HEK293 (cell line): Measurements from ENCODE around the gene SLC39A7.
A peak's percentile ranks its signal among the peaks of the same experiment; 100 is the strongest.

Experiments used
- CTCF ChIA-PET: fragments of 350-600 bp; formaldehyde crosslinking; extraction: SDS; loops from one replicate; lab custom pipeline; 2021; ENCODE audit warnings: antibody characterized with exemption; lab: Yijun Ruan, JAX
- POLR2A ChIA-PET: fragments of 300-600 bp; formaldehyde crosslinking; extraction: SDS; loops from one replicate; lab custom pipeline; 2020; ENCODE audit warnings: antibody characterized with exemption, inconsistent platforms; lab: Yijun Ruan, JAX
- H3K27ac ChIP-seq: fragments of 200-500 bp; sonication (Bioruptor generic); 2 replicates; pipeline ENCODE4 v1.5.1; 2014; ENCODE audit warnings: low read depth, low read length, control low read depth, inconsistent platforms; ENCODE audit errors: extremely low read depth
- H3K36me3 ChIP-seq, 2 experiments: fragments of 200-500 bp in 1 of 2; sonication (Bioruptor generic) in 1 of 2; 1 replicate in 1 of 2; 2 replicates in 1 of 2; pipeline ENCODE4 v1.5.1; 2014 to 2017; ENCODE audit warnings: inconsistent platforms in 2 of 2, low read length in 2 of 2; ENCODE audit not compliant: control insufficient read depth in 2 of 2, insufficient read depth in 1 of 2
- H3K4me1 ChIP-seq: fragments of 200-500 bp; sonication (Bioruptor generic); 2 replicates; pipeline ENCODE4 v1.5.1; 2014; ENCODE audit warnings: mild to moderate bottlenecking, low read length, inconsistent platforms; ENCODE audit not compliant: control insufficient read depth, insufficient read depth
- H3K4me3 ChIP-seq: 2 replicates; pipeline ENCODE4 v1.5.1; 2011; ENCODE audit warnings: low read depth, mild to moderate bottlenecking, control low read depth, low read length, moderate library complexity
- H3K9me3 ChIP-seq: fragments of 200-500 bp; sonication (Bioruptor generic); 2 replicates; pipeline ENCODE4 v1.5.1; 2014; ENCODE audit warnings: low read depth, low read length, inconsistent platforms; ENCODE audit not compliant: control insufficient read depth, insufficient read depth
- FEZF1 ChIP-seq: fragments of 450-650 bp; formaldehyde crosslinking; IDR thresholded peaks from 2 replicates; pipeline ENCODE4 v1.5.1; 2016; ENCODE audit warnings: missing biosample characterization, missing genetic modification characterization
- GLIS2 ChIP-seq: fragments of 450-650 bp; formaldehyde crosslinking; IDR thresholded peaks from 2 replicates; pipeline ENCODE4 v1.5.1; 2016; ENCODE audit warnings: missing biosample characterization, missing genetic modification characterization
- IKZF3 ChIP-seq: fragments of 450-650 bp; IDR thresholded peaks from 2 replicates; pipeline ENCODE4 v1.5.0; 2018; ENCODE audit warnings: missing biosample characterization, mild to moderate bottlenecking, missing genetic modification characterization, moderate library complexity
- RBAK ChIP-seq: fragments of 450-650 bp; formaldehyde crosslinking; IDR thresholded peaks from 2 replicates; pipeline ENCODE4 v1.5.1; 2016; ENCODE audit warnings: missing biosample characterization, missing genetic modification characterization
- SP3 ChIP-seq: fragments of 450-650 bp; formaldehyde crosslinking; IDR thresholded peaks from 2 replicates; pipeline ENCODE4 v1.5.1; 2016; ENCODE audit warnings: missing biosample characterization, missing genetic modification characterization
- ZBTB1 ChIP-seq: fragments of 450-650 bp; formaldehyde crosslinking; IDR thresholded peaks from 2 replicates; pipeline ENCODE4 v1.5.1; 2016; ENCODE audit warnings: missing biosample characterization, missing genetic modification characterization
- ZBTB21 ChIP-seq: fragments of 450-650 bp; formaldehyde crosslinking; IDR thresholded peaks from 2 replicates; pipeline ENCODE4 v1.5.1; 2017; ENCODE audit warnings: missing biosample characterization, missing genetic modification characterization
- ZNF114 ChIP-seq: fragments of 450-650 bp; formaldehyde crosslinking; IDR thresholded peaks from 2 replicates; pipeline ENCODE4 v1.5.0; 2017; ENCODE audit warnings: missing biosample characterization, missing genetic modification characterization
- ZNF133 ChIP-seq: fragments of 450-650 bp; formaldehyde crosslinking; IDR thresholded peaks from 2 replicates; pipeline ENCODE4 v1.5.1; 2016; ENCODE audit warnings: missing biosample characterization, missing genetic modification characterization
- ZNF138 ChIP-seq: fragments of 450-650 bp; formaldehyde crosslinking; IDR thresholded peaks from 2 replicates; pipeline ENCODE4 v1.5.1; 2016; ENCODE audit warnings: missing biosample characterization, missing genetic modification characterization, borderline replicate concordance
- ZNF211 ChIP-seq: fragments of 450-650 bp; formaldehyde crosslinking; IDR thresholded peaks from 2 replicates; pipeline ENCODE4 v1.5.1; 2016; ENCODE audit warnings: low read depth, missing biosample characterization, missing genetic modification characterization
- ZNF221 ChIP-seq: fragments of 450-650 bp; formaldehyde crosslinking; IDR thresholded peaks from 2 replicates; pipeline ENCODE4 v1.5.1; 2017; ENCODE audit warnings: missing biosample characterization, missing genetic modification characterization, borderline replicate concordance
- ZNF24 ChIP-seq: fragments of 450-650 bp; formaldehyde crosslinking; IDR thresholded peaks from 2 replicates; pipeline ENCODE4 v1.5.1; 2016; ENCODE audit warnings: missing biosample characterization, missing genetic modification characterization
- ZNF391 ChIP-seq: fragments of 450-650 bp; formaldehyde crosslinking; IDR thresholded peaks from 2 replicates; pipeline ENCODE4 v1.5.1; 2016; ENCODE audit warnings: low read depth, missing biosample characterization, missing genetic modification characterization, borderline replicate concordance
- ZNF473 ChIP-seq: fragments of 450-650 bp; formaldehyde crosslinking; IDR thresholded peaks from 2 replicates; pipeline ENCODE4 v1.5.1; 2017; ENCODE audit warnings: missing biosample characterization, missing genetic modification characterization
- ZNF549 ChIP-seq: fragments of 450-650 bp; IDR thresholded peaks from 2 replicates; pipeline ENCODE4 v1.5.1; 2018; ENCODE audit warnings: missing biosample characterization, missing genetic modification characterization, mild to moderate bottlenecking, inconsistent platforms, moderate library complexity
- ZNF610 ChIP-seq: fragments of 450-650 bp; formaldehyde crosslinking; IDR thresholded peaks from 2 replicates; pipeline ENCODE4 v1.5.1; 2016; ENCODE audit warnings: missing biosample characterization, missing genetic modification characterization, borderline replicate concordance
- ZNF624 ChIP-seq: fragments of 450-650 bp; formaldehyde crosslinking; IDR thresholded peaks from 2 replicates; pipeline ENCODE4 v1.5.1; 2017; ENCODE audit warnings: missing biosample characterization, missing genetic modification characterization
- ZNF777 ChIP-seq: fragments of 450-650 bp; formaldehyde crosslinking; IDR thresholded peaks from 2 replicates; pipeline ENCODE4 v1.5.1; 2017; ENCODE audit warnings: missing biosample characterization, missing genetic modification characterization, borderline replicate concordance
- ZNF830 ChIP-seq: fragments of 450-650 bp; IDR thresholded peaks from 2 replicates; pipeline ENCODE4 v1.5.0; 2018; ENCODE audit warnings: missing biosample characterization, missing genetic modification characterization, low read depth, mild to moderate bottlenecking, moderate library complexity
- ZSCAN23 ChIP-seq: fragments of 450-650 bp; formaldehyde crosslinking; IDR thresholded peaks from 2 replicates; pipeline ENCODE4 v1.5.1; 2016; ENCODE audit warnings: missing biosample characterization, missing genetic modification characterization
- TF ChIP-seq, protein P1 (sequence below): fragments of 450-650 bp; formaldehyde crosslinking; IDR thresholded peaks from 2 replicates; pipeline ENCODE4 v1.5.1; 2016; ENCODE audit warnings: missing biosample characterization, missing genetic modification characterization
- TF ChIP-seq, protein P2 (sequence below): fragments of 450-650 bp; formaldehyde crosslinking; IDR thresholded peaks from 2 replicates; pipeline ENCODE4 v1.5.1; 2016; ENCODE audit warnings: missing biosample characterization, missing genetic modification characterization
- TF ChIP-seq, protein P3 (sequence below): fragments of 450-650 bp; formaldehyde crosslinking; IDR thresholded peaks from 2 replicates; pipeline ENCODE4 v1.5.1; 2016; ENCODE audit warnings: missing biosample characterization, missing genetic modification characterization
- TF ChIP-seq, protein P4 (sequence below): fragments of 450-650 bp; formaldehyde crosslinking; IDR thresholded peaks from 2 replicates; pipeline ENCODE4 v1.5.1; 2016; ENCODE audit warnings: missing biosample characterization, missing genetic modification characterization

Gene SLC39A7

DNA sequence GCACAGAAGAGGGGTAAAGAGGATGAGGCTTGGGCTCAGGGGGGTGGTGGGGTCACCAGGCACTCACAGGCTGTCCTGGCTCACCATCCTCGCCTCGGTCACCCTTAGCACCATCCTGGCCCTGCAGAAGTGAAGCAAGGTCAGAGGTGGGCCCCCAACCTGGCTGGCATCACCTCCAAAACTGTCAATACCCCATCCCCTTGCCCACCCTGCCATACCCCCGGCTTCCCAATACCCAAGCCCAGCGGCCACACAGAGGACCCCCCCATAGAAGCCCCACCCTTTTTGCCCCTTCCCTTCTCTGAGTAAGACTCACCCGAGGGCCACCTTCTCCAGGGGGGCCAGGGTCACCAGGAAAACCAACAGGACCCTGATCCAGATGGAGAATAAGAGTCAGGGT is 32.0 kb upstream of the SLC39A7 start:
- CTCF ChIA-PET, result no interaction called here
- POLR2A ChIA-PET, result no interaction called here
- no peaks in the 10 kb centered on the region for H3K9me3 ChIP-seq
- no peaks in the 10 kb centered on the region for H3K36me3 ChIP-seq
- H3K4me1 ChIP-seq, result no peaks in the 10 kb centered on the region
- no peak overlapping the region for H3K27ac ChIP-seq
- TF ChIP-seq, protein P1, sequence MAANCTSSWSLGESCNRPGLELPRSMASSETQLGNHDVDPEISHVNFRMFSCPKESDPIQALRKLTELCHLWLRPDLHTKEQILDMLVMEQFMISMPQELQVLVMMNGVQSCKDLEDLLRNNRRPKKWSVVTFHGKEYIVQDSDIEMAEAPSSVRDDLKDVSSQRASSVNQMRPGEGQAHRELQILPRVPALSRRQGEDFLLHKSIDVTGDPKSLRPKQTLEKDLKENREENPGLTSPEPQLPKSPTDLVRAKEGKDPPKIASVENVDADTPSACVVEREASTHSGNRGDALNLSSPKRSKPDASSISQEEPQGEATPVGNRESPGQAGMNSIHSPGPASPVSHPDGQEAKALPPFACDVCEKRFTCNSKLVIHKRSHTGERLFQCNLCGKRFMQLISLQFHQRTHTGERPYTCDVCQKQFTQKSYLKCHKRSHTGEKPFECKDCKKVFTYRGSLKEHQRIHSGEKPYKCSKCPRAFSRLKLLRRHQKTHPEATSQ (tag by site-specific recombination), result no peak
- 0 out of 2 replicates have a peak, but pooled peaks have one; percentile 9 for TF ChIP-seq GLIS2 (tag by site-specific recombination)
- H3K4me3 ChIP-seq, result no peak overlapping the region

DNA sequence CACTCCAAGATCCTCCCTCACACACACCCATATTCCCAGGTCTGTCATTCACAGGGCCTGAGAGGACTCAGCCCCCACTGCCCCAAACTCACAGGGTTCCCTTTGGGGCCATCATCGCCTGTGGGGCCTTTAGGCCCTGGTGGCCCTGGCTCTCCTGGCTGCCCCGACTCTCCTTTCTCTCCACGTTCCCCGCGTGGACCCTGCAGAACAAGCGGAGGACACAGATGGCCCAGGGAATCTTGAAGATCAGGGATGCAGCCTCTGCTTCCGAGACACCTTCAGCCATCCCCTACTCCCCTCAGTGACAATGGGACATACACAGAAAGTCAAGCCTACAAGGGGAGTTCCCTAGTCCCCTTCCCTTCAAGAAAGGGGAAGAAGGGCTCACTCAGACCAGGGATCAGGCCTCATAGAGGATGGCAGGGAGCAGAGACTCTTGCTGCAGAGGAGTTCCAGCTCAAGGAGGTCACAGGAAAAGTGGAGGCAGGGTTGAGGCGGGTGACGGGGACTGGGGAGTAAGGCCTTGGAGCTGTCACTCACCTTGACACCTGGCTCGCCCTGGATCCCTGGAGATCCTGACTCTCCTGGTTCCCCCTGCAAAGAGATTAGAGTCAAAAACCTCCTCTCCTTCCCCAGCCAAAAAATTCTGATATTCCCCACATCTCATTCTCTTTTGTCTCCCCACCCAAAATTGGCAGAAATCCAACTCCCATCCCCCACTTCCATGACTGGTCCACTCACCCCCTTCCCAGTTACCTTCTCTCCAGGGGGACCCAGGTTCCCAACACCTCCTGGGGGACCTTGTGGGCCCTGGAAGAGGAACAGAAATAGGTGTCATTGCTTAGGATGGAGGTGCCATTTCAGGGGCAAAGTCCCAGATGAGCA is 31.1 kb upstream of the SLC39A7 start:
- TF ChIP-seq ZNF24 (no peak), ZNF221 (tag by site-specific recombination) (no peak), ZNF114 (no peak), ZNF549 (tag by site-specific recombination) (no peak), ZNF624 (tag by site-specific recombination) (no peak), RBAK (tag by site-specific recombination) (no peak), ZNF777 (tag by site-specific recombination) (no peak), ZNF610 (no peak), FEZF1 (no peak), ZSCAN23 (no peak), ZNF830 (tag by site-specific recombination) (no peak), ZNF391 (tag by site-specific recombination) (no peak), ZNF138 (no peak)
- TF ChIP-seq, protein P2, sequence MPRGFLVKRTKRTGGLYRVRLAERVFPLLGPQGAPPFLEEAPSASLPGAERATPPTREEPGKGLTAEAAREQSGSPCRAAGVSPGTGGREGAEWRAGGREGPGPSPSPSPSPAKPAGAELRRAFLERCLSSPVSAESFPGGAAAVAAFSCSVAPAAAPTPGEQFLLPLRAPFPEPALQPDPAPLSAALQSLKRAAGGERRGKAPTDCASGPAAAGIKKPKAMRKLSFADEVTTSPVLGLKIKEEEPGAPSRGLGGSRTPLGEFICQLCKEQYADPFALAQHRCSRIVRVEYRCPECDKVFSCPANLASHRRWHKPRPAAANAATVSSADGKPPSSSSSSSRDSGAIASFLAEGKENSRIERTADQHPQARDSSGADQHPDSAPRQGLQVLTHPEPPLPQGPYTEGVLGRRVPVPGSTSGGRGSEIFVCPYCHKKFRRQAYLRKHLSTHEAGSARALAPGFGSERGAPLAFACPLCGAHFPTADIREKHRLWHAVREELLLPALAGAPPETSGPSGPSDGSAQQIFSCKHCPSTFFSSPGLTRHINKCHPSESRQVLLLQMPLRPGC (tag by site-specific recombination), result no peak
- TF ChIP-seq, all 188 proteins: peak for 0
- Histone ChIP-seq H3K27ac (no peak overlapping the region), H3K9me3 (no peaks in the 10 kb centered on the region), H3K36me3 (no peaks in the 10 kb centered on the region), H3K4me3 (no peak overlapping the region), H3K4me1 (no peaks in the 10 kb centered on the region)
- POLR2A ChIA-PET, result no interaction called here
- CTCF ChIA-PET, result no interaction called here

DNA sequence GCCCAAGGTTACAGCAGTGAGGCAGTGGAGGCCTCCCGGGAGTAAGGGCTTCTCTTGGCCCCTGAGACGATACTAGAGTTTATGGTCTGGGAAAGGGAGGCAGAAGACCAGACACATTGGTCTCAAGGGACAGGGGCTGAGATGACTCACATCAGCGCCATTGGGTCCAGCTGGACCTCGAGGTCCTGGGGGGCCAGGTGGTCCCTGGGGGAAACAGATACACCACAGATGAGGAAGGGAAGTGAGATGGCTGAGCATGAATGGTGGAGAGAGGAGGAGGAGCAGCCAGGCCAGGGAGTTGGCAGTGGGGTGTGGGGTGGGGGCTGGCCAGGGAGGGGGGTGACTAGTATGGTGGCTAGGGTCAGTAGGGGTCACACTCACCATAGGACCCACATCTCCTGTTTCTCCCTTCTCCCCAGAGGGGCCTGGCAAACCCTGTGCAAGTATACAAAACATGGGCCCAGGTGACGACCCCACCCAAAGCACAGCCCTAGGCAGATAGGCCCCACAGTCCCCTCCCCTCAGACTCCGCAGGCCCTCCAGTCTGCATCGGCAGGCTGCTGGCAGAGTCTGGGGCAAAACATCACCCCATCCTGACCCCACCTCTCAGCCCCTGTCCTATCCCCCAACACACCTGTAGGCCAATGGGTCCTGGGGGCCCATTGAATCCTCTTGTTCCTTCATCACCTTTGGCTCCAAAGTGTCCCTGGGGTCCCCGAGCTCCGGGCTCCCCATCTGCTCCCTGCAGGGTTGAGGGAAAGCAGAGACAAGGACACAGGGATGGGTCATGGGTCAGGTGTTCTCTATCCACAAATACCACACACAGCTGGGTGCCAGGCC is 30.3 kb upstream of the SLC39A7 start:
- Histone ChIP-seq H3K9me3 (no peaks in the 10 kb centered on the region), H3K27ac (no peak overlapping the region), H3K4me1 (no peaks in the 10 kb centered on the region), H3K36me3 (no peaks in the 10 kb centered on the region), H3K4me3 (no peak overlapping the region)
- ChIA-PET CTCF (interaction anchor here (0.6 kb wide), 1 partner anchor 331 kb away, joined by 4 read pairs; no protein-coding TSS in a partner anchor), POLR2A (no interaction called here)
- TF ChIP-seq, protein P3, sequence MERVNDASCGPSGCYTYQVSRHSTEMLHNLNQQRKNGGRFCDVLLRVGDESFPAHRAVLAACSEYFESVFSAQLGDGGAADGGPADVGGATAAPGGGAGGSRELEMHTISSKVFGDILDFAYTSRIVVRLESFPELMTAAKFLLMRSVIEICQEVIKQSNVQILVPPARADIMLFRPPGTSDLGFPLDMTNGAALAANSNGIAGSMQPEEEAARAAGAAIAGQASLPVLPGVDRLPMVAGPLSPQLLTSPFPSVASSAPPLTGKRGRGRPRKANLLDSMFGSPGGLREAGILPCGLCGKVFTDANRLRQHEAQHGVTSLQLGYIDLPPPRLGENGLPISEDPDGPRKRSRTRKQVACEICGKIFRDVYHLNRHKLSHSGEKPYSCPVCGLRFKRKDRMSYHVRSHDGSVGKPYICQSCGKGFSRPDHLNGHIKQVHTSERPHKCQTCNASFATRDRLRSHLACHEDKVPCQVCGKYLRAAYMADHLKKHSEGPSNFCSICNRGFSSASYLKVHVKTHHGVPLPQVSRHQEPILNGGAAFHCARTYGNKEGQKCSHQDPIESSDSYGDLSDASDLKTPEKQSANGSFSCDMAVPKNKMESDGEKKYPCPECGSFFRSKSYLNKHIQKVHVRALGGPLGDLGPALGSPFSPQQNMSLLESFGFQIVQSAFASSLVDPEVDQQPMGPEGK, result no peak
- TF ChIP-seq IKZF3 (tag by site-specific recombination), result no peak
- no peak for TF ChIP-seq FEZF1
- no peak for TF ChIP-seq SP3 (tag by site-specific recombination)
- TF ChIP-seq, protein P4, sequence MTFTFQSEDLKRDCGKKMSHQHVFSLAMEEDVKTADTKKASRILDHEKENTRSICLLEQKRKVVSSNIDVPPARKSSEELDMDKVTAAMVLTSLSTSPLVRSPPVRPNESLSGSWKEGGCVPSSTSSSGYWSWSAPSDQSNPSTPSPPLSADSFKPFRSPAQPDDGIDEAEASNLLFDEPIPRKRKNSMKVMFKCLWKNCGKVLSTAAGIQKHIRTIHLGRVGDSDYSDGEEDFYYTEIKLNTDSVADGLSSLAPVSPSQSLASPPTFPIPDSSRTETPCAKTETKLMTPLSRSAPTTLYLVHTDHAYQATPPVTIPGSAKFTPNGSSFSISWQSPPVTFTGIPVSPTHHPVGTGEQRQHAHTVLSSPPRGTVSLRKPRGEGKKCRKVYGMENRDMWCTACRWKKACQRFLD (tag by site-specific recombination), result no peak
- TF ChIP-seq ZBTB21 (tag by site-specific recombination), result no peak
- TF ChIP-seq ZNF473 (tag by site-specific recombination), result no peak
- no peak for TF ChIP-seq ZNF133
- TF ChIP-seq ZBTB1 (tag by site-specific recombination), result no peak
- TF ChIP-seq ZNF211, result no peak
- TF ChIP-seq ZNF391 (tag by site-specific recombination), result no peak
